MM.1S (cell line): ENCODE results near the gene SHROOM3.

ENCODE experiments used
- CTCF ChIP-seq: fragments of 300-600 bp; sonication (generic); IDR thresholded peaks from 2 replicates; pipeline ENCODE4 v1.5.1; 2016; ENCODE audit warnings: antibody characterized with exemption, low read length, mixed read lengths
- EZH2 ChIP-seq: fragments of 300-600 bp; sonication (generic); optimal IDR thresholded peaks from 2 replicates; pipeline ENCODE3; 2017; ENCODE audit warnings: low read depth, mild to moderate bottlenecking, antibody characterized with exemption, low read length, mixed read lengths
- EZH2phosphoT487 ChIP-seq: fragments of 300-600 bp; sonication (generic); IDR thresholded peaks from 2 replicates; pipeline ENCODE4 v1.6.1; 2018; ENCODE audit warnings: antibody characterized with exemption, low read length

GRCh38 chr4:76666944-76667532, 232.0 kb downstream of the SHROOM3 start:
- TF ChIP-seq CTCF (no peak), EZH2 (no peak), EZH2phosphoT487 (no peak)
